NB4 (cell line): ENCODE results near the gene GALK2.

Experiments used
- CTCF ChIP-seq: IDR thresholded peaks from one replicate; pipeline ENCODE4 v1.5.1; 2012; ENCODE audit warnings: low read depth, low read length
- MAX ChIP-seq: IDR thresholded peaks from 2 replicates; pipeline ENCODE4 v1.6.1; 2011; ENCODE audit warnings: low read depth, low read length
- MYC ChIP-seq: IDR thresholded peaks from 2 replicates; pipeline ENCODE4 v1.6.1; 2011; ENCODE audit warnings: low read depth, low read length
- POLR2A ChIP-seq: IDR thresholded peaks from 2 replicates; pipeline ENCODE4 v1.6.1; 2011; ENCODE audit warnings: mild to moderate bottlenecking; ENCODE audit not compliant: insufficient read length; ENCODE audit errors: extremely low read depth

DNA sequence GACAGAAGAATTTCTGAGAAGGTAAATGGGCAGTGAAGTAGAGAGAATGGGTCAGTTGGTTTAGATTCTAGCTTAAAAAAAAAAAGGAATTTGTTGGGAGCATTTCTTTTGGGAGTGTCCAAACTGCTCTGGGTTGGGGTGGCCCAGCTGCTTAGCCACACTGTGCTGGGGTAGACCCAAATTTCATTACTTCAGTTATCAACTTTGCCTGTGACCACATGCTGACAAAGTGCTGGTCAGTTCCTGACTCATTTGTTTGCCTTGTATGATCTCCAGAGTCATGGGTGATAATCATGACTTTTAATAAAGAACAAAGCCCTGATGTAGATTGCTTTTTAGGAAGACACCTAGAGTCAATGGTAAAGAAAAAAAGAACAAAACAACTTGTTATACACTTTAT lies 131.5 kb downstream of the GALK2 start:
- TF ChIP-seq CTCF = no peak
- TF ChIP-seq MAX = no peak
- no peak for TF ChIP-seq POLR2A
- no peak for TF ChIP-seq MYC
